Breast epithelium (tissue), 4 donors: ENCODE measurements around the gene SIRPB1. TPM values are rescaled to one million over a fixed set of nuclear protein-coding genes. Genes with fewer than 3 reads are reported as not detected.
"Not testable (repeated sequence)": the region's sequence is repeated elsewhere in the genome, so short reads cannot be mapped to it uniquely, and the experiment has no call there.

ENCODE experiments used
- DNase-seq, 2 donors: peaks; one replicate each; pipeline ENCODE4 v3.0.0-alpha.2; 2019; ENCODE audit warnings: low spot score in 2 of 2
- H3K27ac ChIP-seq, 2 donors: fragments of 200-600 bp; sonication (generic) in 1 of 2; one replicate each; pipeline ENCODE4 v1.5.1; 2016 to 2019; ENCODE audit warnings: mild to moderate bottlenecking in 1 of 2
- H3K27me3 ChIP-seq, 2 donors: fragments of 200-600 bp; sonication (generic) in 1 of 2; one replicate each; pipeline versions ENCODE4 v1.5.1 to v1.6.0; 2017 to 2019; ENCODE audit warnings: control low read depth in 1 of 2, mild to moderate bottlenecking in 1 of 2
- H3K36me3 ChIP-seq: fragments of 200-600 bp; one replicate; pipeline ENCODE4 v1.5.1; 2019
- H3K4me1 ChIP-seq, 2 donors: fragments of 200-600 bp; sonication (generic); one replicate each; pipeline ENCODE4 v1.5.1; 2016 to 2019; ENCODE audit warnings: control low read depth in 1 of 2
- H3K4me3 ChIP-seq, 3 donors: fragments of 200-600 bp; sonication (generic); 1 replicate in 2 of 3; 2 replicates in 1 of 3; pipeline ENCODE4 v1.5.1; 2016 to 2019; ENCODE audit warnings: mild to moderate bottlenecking in 3 of 3, moderate library complexity in 2 of 3
- H3K9me3 ChIP-seq, 2 donors: fragments of 200-600 bp; sonication (generic) in 1 of 2; one replicate each; pipeline ENCODE4 v1.5.1; 2016 to 2019; ENCODE audit warnings: control low read depth in 1 of 2
- POLR2A ChIP-seq: fragments of 450-650 bp; IDR thresholded peaks from one replicate; pipeline ENCODE4 v1.6.1; 2016; ENCODE audit warnings: antibody characterized with exemption, mild to moderate bottlenecking, moderate library complexity
- POLR2AphosphoS5 ChIP-seq, 3 donors: sonication (generic); formaldehyde crosslinking; IDR thresholded peaks; one replicate each; pipeline ENCODE4 v1.6.1; 2017; ENCODE audit warnings: antibody characterized with exemption in 3 of 3
- intact Hi-C: fragments of 100-400 bp; cut with DNase I; formaldehyde crosslinking; loops from one replicate; pipeline ENCODE4 v1.15.1; 2023; ENCODE audit warnings: low total_unique reads
- total RNA-seq, 3 donors: library from RNA; depleted of rRNA; stranded (reverse); fragments of >200 nt; gene quantifications; one replicate each; pipeline ENCODE4 v1.1.0, GENCODE V29; 2016
- TF ChIP-seq, protein P1 (sequence below), 3 donors: fragments of 450-650 bp; IDR thresholded peaks; one replicate each; pipeline ENCODE4 v1.5.1; 2016 to 2017; ENCODE audit warnings: antibody characterized with exemption in 3 of 3, mild to moderate bottlenecking in 3 of 3, moderate library complexity in 3 of 3

Gene SIRPB1
- total RNA-seq, 3 donors from 2014 or later = 2.6 to 8.5 (median 5.8) TPM

DNA sequence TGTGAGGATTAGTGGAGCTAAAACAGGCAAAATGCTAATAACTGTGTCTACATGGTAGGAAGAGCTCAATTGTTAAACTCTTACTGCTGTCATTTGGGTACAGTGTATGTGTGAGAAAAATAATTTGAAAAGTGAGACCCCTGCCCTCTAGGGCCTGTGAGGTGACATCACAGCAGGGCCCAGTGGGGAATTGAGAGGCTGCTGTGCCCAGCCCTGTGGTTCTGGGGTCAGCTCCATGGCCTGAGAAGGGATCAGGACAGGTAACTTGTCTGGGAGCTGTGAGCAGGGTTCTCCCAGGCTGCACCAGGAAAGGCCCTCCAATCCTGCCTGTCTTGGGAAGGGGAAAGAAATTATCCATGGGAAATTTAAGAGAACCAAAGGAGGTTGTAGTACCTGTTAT is 1.3 kb downstream of the SIRPB1 start:
- Histone ChIP-seq H3K27me3 (no peaks in the 10 kb centered on the region), H3K4me1 (no peaks in the 10 kb centered on the region), H3K9me3 (peaks cover 8 to 14% of the 10 kb centered on the region in 2 donors), H3K36me3 (no peaks in the 10 kb centered on the region), H3K4me3 (no peak overlapping the region), H3K27ac (no peak overlapping the region)
- intact Hi-C loops = no loop called here
- TF ChIP-seq POLR2AphosphoS5 (IDR thresholded peaks at IDR 0.05) (no peak), POLR2A (no peak)
- TF ChIP-seq, protein P1, sequence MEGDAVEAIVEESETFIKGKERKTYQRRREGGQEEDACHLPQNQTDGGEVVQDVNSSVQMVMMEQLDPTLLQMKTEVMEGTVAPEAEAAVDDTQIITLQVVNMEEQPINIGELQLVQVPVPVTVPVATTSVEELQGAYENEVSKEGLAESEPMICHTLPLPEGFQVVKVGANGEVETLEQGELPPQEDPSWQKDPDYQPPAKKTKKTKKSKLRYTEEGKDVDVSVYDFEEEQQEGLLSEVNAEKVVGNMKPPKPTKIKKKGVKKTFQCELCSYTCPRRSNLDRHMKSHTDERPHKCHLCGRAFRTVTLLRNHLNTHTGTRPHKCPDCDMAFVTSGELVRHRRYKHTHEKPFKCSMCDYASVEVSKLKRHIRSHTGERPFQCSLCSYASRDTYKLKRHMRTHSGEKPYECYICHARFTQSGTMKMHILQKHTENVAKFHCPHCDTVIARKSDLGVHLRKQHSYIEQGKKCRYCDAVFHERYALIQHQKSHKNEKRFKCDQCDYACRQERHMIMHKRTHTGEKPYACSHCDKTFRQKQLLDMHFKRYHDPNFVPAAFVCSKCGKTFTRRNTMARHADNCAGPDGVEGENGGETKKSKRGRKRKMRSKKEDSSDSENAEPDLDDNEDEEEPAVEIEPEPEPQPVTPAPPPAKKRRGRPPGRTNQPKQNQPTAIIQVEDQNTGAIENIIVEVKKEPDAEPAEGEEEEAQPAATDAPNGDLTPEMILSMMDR (IDR thresholded peaks at IDR 0.05) = no peak
- DNase-seq = no peak

GRCh38 chr20:1616858-1617434 is 2.9 kb downstream of the SIRPB1 start:
- peaks cover 8 to 14% of the 10 kb centered on the region in 2 donors for H3K9me3 ChIP-seq
- H3K4me3 ChIP-seq = no peak overlapping the region
- H3K27ac ChIP-seq = no peak overlapping the region
- DNase-seq = no peak
- no peaks in the 10 kb centered on the region for H3K36me3 ChIP-seq
- no peaks in the 10 kb centered on the region for H3K27me3 ChIP-seq
- no peaks in the 10 kb centered on the region for H3K4me1 ChIP-seq
- intact Hi-C loops = no loop called here
- TF ChIP-seq POLR2AphosphoS5 (IDR thresholded peaks at IDR 0.05) = no peak
- TF ChIP-seq, protein P1 (IDR thresholded peaks at IDR 0.05) = no peak
- no peak for TF ChIP-seq POLR2A

DNA sequence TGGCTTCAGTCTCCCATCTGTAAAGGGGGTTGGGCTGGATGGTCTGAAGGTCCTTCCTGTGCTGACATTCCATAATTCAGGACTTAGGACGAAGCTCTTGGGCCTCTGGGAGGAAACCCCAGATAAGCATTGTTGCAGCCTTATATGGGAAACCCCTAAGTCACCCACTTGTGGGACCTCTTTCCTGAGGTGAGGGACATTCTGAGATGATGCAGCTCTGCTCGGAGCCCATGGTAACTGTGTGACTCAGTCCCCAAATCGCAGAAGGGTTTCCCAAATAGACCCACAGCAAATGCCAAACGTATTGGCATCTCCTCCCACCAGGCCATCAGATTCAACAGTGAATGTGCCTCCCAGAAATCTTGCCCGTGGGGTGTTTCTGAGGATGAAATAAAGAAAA is 9.4 kb downstream of the SIRPB1 start:
- intact Hi-C loops, H3K4me3 ChIP-seq, H3K9me3 ChIP-seq, H3K27ac ChIP-seq, H3K4me1 ChIP-seq, DNase-seq, H3K36me3 ChIP-seq, H3K27me3 ChIP-seq: not testable (repeated sequence)

GRCh38 chr20:1608678-1609347 is 11.0 kb downstream of the SIRPB1 start:
- H3K4me1 ChIP-seq, H3K4me3 ChIP-seq, DNase-seq, H3K36me3 ChIP-seq, H3K27ac ChIP-seq, H3K27me3 ChIP-seq, H3K9me3 ChIP-seq, intact Hi-C loops: not testable (repeated sequence)

GRCh38 chr20:1600736-1601135 is 19.1 kb downstream of the SIRPB1 start:
- Histone ChIP-seq H3K4me3 (no peak overlapping the region), H3K36me3 (no peaks in the 10 kb centered on the region), H3K27me3 (no peaks in the 10 kb centered on the region), H3K4me1 (no peaks in the 10 kb centered on the region), H3K27ac (no peak overlapping the region), H3K9me3 (no peaks in the 10 kb centered on the region)
- intact Hi-C loops = no loop called here
- DNase-seq = no peak
- TF ChIP-seq POLR2A = no peak

GRCh38 chr20:1595333-1595732 is 24.5 kb downstream of the SIRPB1 start:
- Histone ChIP-seq H3K36me3 (no peaks in the 10 kb centered on the region), H3K27ac (no peak overlapping the region), H3K27me3 (no peaks in the 10 kb centered on the region), H3K4me3 (no peak overlapping the region), H3K9me3 (no peaks in the 10 kb centered on the region), H3K4me1 (no peaks in the 10 kb centered on the region)
- TF ChIP-seq POLR2AphosphoS5 (IDR thresholded peaks at IDR 0.05) = no peak
- TF ChIP-seq, protein P1 (IDR thresholded peaks at IDR 0.05) = no peak
- TF ChIP-seq POLR2A = no peak
- no peak for DNase-seq
- intact Hi-C loops = no loop called here
